GM18526 (cell line): ENCODE results near the gene PIP4K2B.
A peak's percentile ranks its signal among the peaks of the same experiment; 100 is the strongest.

ENCODE experiments used
- POLR2A ChIP-seq: IDR thresholded peaks from 3 replicates; pipeline ENCODE4 v1.6.1; 2011; ENCODE audit not compliant: insufficient read length; ENCODE audit errors: extremely low read depth

The PIP4K2B gene

GRCh38 chr17:38728290-38728831 lies 71.0 kb downstream of the PIP4K2B start:
- peak; percentile 13 for TF ChIP-seq POLR2A

- no peak for TF ChIP-seq POLR2A
Observed at GRCh38 chr17:38727736-38728135, 71.6 kb downstream of the PIP4K2B start.

GRCh38 chr17:38725066-38725465 lies 74.3 kb downstream of the PIP4K2B start:
- TF ChIP-seq POLR2A = no peak

- TF ChIP-seq POLR2A = no peak
Observed at GRCh38 chr17:38724337-38724988, 74.9 kb downstream of the PIP4K2B start.

- no peak for TF ChIP-seq POLR2A
Observed at GRCh38 chr17:38721802-38722201, 77.6 kb downstream of the PIP4K2B start.

GRCh38 chr17:38720941-38721340 lies 78.4 kb downstream of the PIP4K2B start:
- TF ChIP-seq POLR2A = no peak

- no peak for TF ChIP-seq POLR2A
Observed at GRCh38 chr17:38719943-38720641, 79.3 kb downstream of the PIP4K2B start.

- TF ChIP-seq POLR2A = no peak
Observed at GRCh38 chr17:38719289-38719942, 79.9 kb downstream of the PIP4K2B start.

GRCh38 chr17:38717139-38717745 lies 82.1 kb downstream of the PIP4K2B start:
- TF ChIP-seq POLR2A = peak; percentile 5

- TF ChIP-seq POLR2A = no peak
Observed at GRCh38 chr17:38716368-38717005, 82.9 kb downstream of the PIP4K2B start.
